H1 (cell line): ENCODE measurements around the gene SCG3. TPM values are rescaled to one million over a fixed set of nuclear protein-coding genes. Genes with fewer than 3 reads are reported as not detected.

Source experiments
- CTCF ChIA-PET: fragments of 300-600 bp; sonication (Branson Sonifier 250); formaldehyde crosslinking; loops from one replicate; lab custom pipeline; 2021; ENCODE audit not compliant: partially characterized antibody; lab: Charles Lee
- POLR2A ChIA-PET: fragments of 300-600 bp; sonication (Branson Sonifier 250); formaldehyde crosslinking; loops from one replicate; lab custom pipeline; 2021; ENCODE audit warnings: inconsistent platforms; ENCODE audit not compliant: partially characterized antibody; lab: Charles Lee
- DNase-seq, 2 experiments: peaks; one replicate each; pipeline versions ENCODE4 v3.0.0 to v3.0.0-alpha.2; 2010 to 2022; ENCODE audit warnings: low spot score in 2 of 2, low read depth in 1 of 2, mixed read lengths in 1 of 2
- FAIRE-seq: peaks from 2 replicates; lab custom pipeline; 2011; peaks lifted over from hg19 to GRCh38; lab: Jason Lieb, UNC
- H2AFZ ChIP-seq: 2 replicates; pipeline ENCODE4 v1.8.1; 2012; ENCODE audit warnings: low read length, inconsistent platforms
- H2AK5ac ChIP-seq: 2 replicates; pipeline ENCODE4 v1.6.1; 2013; ENCODE audit warnings: low read depth, low read length
- H2BK120ac ChIP-seq: replicated peaks from 2 replicates; pipeline ENCODE3; 2013; ENCODE audit warnings: low read depth, low read length, inconsistent platforms
- H2BK12ac ChIP-seq: 2 replicates; pipeline ENCODE4 v1.6.1; 2013; ENCODE audit warnings: low read depth, low read length
- H2BK15ac ChIP-seq: 2 replicates; pipeline ENCODE4 v1.6.1; 2013; ENCODE audit warnings: low read length
- H2BK20ac ChIP-seq: 2 replicates; pipeline ENCODE4 v1.6.1; 2013; ENCODE audit warnings: low read length
- H2BK5ac ChIP-seq: 2 replicates; pipeline ENCODE4 v1.6.1; 2013; ENCODE audit warnings: low read depth, low read length
- H3K14ac ChIP-seq: 2 replicates; pipeline ENCODE4 v1.6.1; 2013; ENCODE audit warnings: inconsistent platforms; ENCODE audit not compliant: insufficient read length
- H3K18ac ChIP-seq: 2 replicates; pipeline ENCODE4 v1.6.1; 2013; ENCODE audit warnings: low read length; ENCODE audit errors: extremely low read depth
- H3K23ac ChIP-seq: 2 replicates; pipeline ENCODE4 v1.6.1; 2013; ENCODE audit warnings: inconsistent platforms; ENCODE audit not compliant: insufficient read length
- H3K23me2 ChIP-seq: 2 replicates; pipeline ENCODE4 v1.6.1; 2013; ENCODE audit warnings: low read depth, low read length
- H3K27ac ChIP-seq: 2 replicates; pipeline ENCODE4 v1.6.1; 2011; ENCODE audit warnings: low read depth, low read length, inconsistent platforms
- H3K27me3 ChIP-seq, 4 experiments: replicated peaks in 1 of 4; 1 replicate in 1 of 4; 2 replicates in 3 of 4; pipeline versions ENCODE4 v1.6.1 to v1.8.1; 2011 to 2013; ENCODE audit warnings: low read length in 3 of 4, mild to moderate bottlenecking in 3 of 4, inconsistent platforms in 2 of 4, mixed read lengths in 2 of 4, moderate library complexity in 1 of 4; ENCODE audit not compliant: control insufficient read depth in 3 of 4, insufficient read depth in 3 of 4; ENCODE audit errors: extremely low read depth in 1 of 4
- H3K36me3 ChIP-seq, 4 experiments: 2 replicates each; pipeline versions ENCODE4 v1.6.1 to v1.8.1; 2011 to 2013; ENCODE audit warnings: mild to moderate bottlenecking in 4 of 4, low read length in 3 of 4, moderate library complexity in 2 of 4, control low read depth in 1 of 4, inconsistent platforms in 1 of 4; ENCODE audit not compliant: insufficient read depth in 4 of 4, control insufficient read depth in 2 of 4
- H3K4ac ChIP-seq: replicated peaks from 2 replicates; pipeline ENCODE3; 2013; ENCODE audit warnings: low read length, low read depth, mixed read lengths, inconsistent platforms; ENCODE audit not compliant: insufficient read length
- H3K4me1 ChIP-seq, 4 experiments: replicated peaks in 1 of 4; 1 replicate in 1 of 4; 2 replicates in 3 of 4; pipeline versions ENCODE4 v1.6.1 to v1.8.1; 2011 to 2013; ENCODE audit warnings: low read length in 3 of 4, inconsistent platforms in 2 of 4, mixed read lengths in 1 of 4; ENCODE audit not compliant: insufficient read depth in 4 of 4, control insufficient read depth in 3 of 4
- H3K4me2 ChIP-seq, 2 experiments: 2 replicates each; pipeline versions ENCODE4 v1.6.1 to v1.8.1; 2011 to 2013; ENCODE audit warnings: low read depth in 2 of 2, low read length in 2 of 2, control low read depth in 1 of 2, inconsistent platforms in 1 of 2, mild to moderate bottlenecking in 1 of 2; ENCODE audit not compliant: insufficient read depth in 1 of 2
- H3K4me3 ChIP-seq, 4 experiments: fragments of 200-600, 300-600 bp in 1 of 4; sonication (generic), shearing (Covaris generic), sonication (Bioruptor Twin) in 1 of 4; 2 replicates each; pipeline versions ENCODE4 v1.5.1 to v1.8.1; 2011 to 2016; ENCODE audit warnings: low read length in 4 of 4, low read depth in 3 of 4, control low read depth in 2 of 4, inconsistent platforms in 2 of 4, mild to moderate bottlenecking in 2 of 4, mixed read lengths in 1 of 4, moderate library complexity in 1 of 4; ENCODE audit not compliant: insufficient read depth in 2 of 4; ENCODE audit errors: extremely low read depth in 1 of 4
- H3K56ac ChIP-seq: replicated peaks from 2 replicates; pipeline ENCODE3; 2013; ENCODE audit warnings: low read depth, mild to moderate bottlenecking, mixed read lengths, low read length, inconsistent platforms; ENCODE audit not compliant: insufficient read length
- H3K79me1 ChIP-seq: 2 replicates; pipeline ENCODE4 v1.6.1; 2013; ENCODE audit warnings: low read depth, low read length, control low read depth
- H3K79me2 ChIP-seq, 2 experiments: 2 replicates each; pipeline versions ENCODE4 v1.6.1 to v1.8.1; 2012 to 2013; ENCODE audit warnings: low read length in 2 of 2, mild to moderate bottlenecking in 2 of 2, inconsistent platforms in 1 of 2; ENCODE audit not compliant: insufficient read depth in 2 of 2, control insufficient read depth in 1 of 2
- H3K9ac ChIP-seq, 4 experiments: replicated peaks in 1 of 4; 1 replicate in 1 of 4; 2 replicates in 3 of 4; pipeline versions ENCODE4 v1.6.1 to v1.8.1; 2011 to 2013; ENCODE audit warnings: low read depth in 3 of 4, low read length in 3 of 4, control low read depth in 2 of 4, mild to moderate bottlenecking in 2 of 4, moderate library complexity in 2 of 4, inconsistent platforms in 1 of 4; ENCODE audit errors: extremely low read depth in 1 of 4
- H3K9me3 ChIP-seq, 2 experiments: 2 replicates each; pipeline versions ENCODE4 v1.6.1 to v1.8.1; 2012 to 2013; ENCODE audit warnings: mild to moderate bottlenecking in 2 of 2, moderate library complexity in 2 of 2, control low read depth in 1 of 2, inconsistent platforms in 1 of 2, low read depth in 1 of 2, low read length in 1 of 2, mixed read lengths in 1 of 2; ENCODE audit not compliant: insufficient read depth in 2 of 2
- H4K20me1 ChIP-seq, 2 experiments: replicated peaks in 1 of 2; 2 replicates each; pipeline versions ENCODE3 to v1.8.1; 2011 to 2013; ENCODE audit warnings: inconsistent platforms in 2 of 2, low read length in 2 of 2, mild to moderate bottlenecking in 1 of 2; ENCODE audit not compliant: insufficient read depth in 2 of 2, control insufficient read depth in 1 of 2
- H4K5ac ChIP-seq: 2 replicates; pipeline ENCODE4 v1.6.1; 2013; ENCODE audit warnings: low read length, low read depth, mixed read lengths, inconsistent platforms; ENCODE audit not compliant: insufficient read length
- H4K8ac ChIP-seq: 2 replicates; pipeline ENCODE4 v1.8.0; 2013; ENCODE audit warnings: mild to moderate bottlenecking, moderate library complexity, low read length, inconsistent platforms; ENCODE audit not compliant: insufficient read depth; ENCODE audit errors: extremely low read depth
- H4K91ac ChIP-seq: replicated peaks from 2 replicates; pipeline ENCODE3; 2013; ENCODE audit warnings: low read length, mixed read lengths, inconsistent platforms; ENCODE audit not compliant: insufficient read length
- FOSL1 ChIP-seq: IDR thresholded peaks from 2 replicates; pipeline ENCODE4 v1.6.1; 2011; ENCODE audit warnings: mild to moderate bottlenecking, low read depth, low read length, moderate library complexity; ENCODE audit not compliant: insufficient read depth
- KDM5A ChIP-seq: fragments of 200-600 bp; IDR thresholded peaks from 2 replicates; pipeline ENCODE4 v1.7.1; 2012; ENCODE audit warnings: mild to moderate bottlenecking, low read length, inconsistent platforms, mixed read lengths
- MAX ChIP-seq: IDR thresholded peaks from 2 replicates; pipeline ENCODE4 v1.6.1; 2012; ENCODE audit warnings: inconsistent platforms
- NRF1 ChIP-seq: IDR thresholded peaks from 2 replicates; pipeline ENCODE4 v1.6.1; 2011; ENCODE audit warnings: mild to moderate bottlenecking, low read depth, low read length, improper control_type of control experiment
- RFX5 ChIP-seq: IDR thresholded peaks from 2 replicates; pipeline ENCODE4 v1.6.1; 2011; ENCODE audit warnings: low read depth, low read length, improper control_type of control experiment, borderline replicate concordance
- RXRA ChIP-seq: IDR thresholded peaks from 2 replicates; pipeline ENCODE4 v1.6.1; 2011; ENCODE audit warnings: low read depth, mild to moderate bottlenecking, low read length, moderate library complexity; ENCODE audit not compliant: insufficient read depth
- SP1 ChIP-seq: IDR thresholded peaks from 2 replicates; pipeline ENCODE4 v1.6.1; 2011; ENCODE audit warnings: low read depth, low read length
- WGBS, 2 experiments: shearing (Covaris generic) in 1 of 2; methylation state at CpG; one replicate each; pipeline versions ENCODE4 v1.1.6 to v1.1.7; 2013 to 2015; ENCODE audit warnings: low lambda C conversion rate in 2 of 2, mixed read lengths in 2 of 2, inconsistent platforms in 1 of 2, low coverage in 1 of 2, missing lambda C conversion rate in 1 of 2; ENCODE audit not compliant: insufficient replicate concordance in 2 of 2, insufficient coverage in 1 of 2, insufficient read length in 1 of 2; ENCODE audit errors: extremely low coverage in 1 of 2, missing lambda C conversion rate in 1 of 2; 5-methylcytosine and 5-hydroxymethylcytosine counted together
- polyA plus RNA-seq, 7 experiments: library from polyadenylated mRNA; depleted of rRNA in 3 of 7; stranded (reverse) in 5 of 7; unstranded in 2 of 7; fragments of >200 nt in 5 of 7; fragments of 200-250 nt in 2 of 7; gene quantifications; 1 replicate in 5 of 7; 2 replicates in 1 of 7; 4 replicates in 1 of 7; pipeline versions ENCODE4 v1.2.1 to v1.2.3, GENCODE V29; 2011 to 2013; ENCODE audit warnings: missing spikeins in 2 of 7, mixed read lengths in 2 of 7
- total RNA-seq: library from RNA; stranded (reverse); fragmentation: NEBNext Ultra II Directional; extraction: Animal tissue kit (Norgen Biotek cat#: 25700); gene quantifications from 2 replicates; pipeline ENCODE4 v1.2.1, GENCODE V29; 2021

SCG3 gene
- total and polyA plus RNA-seq, 2 of the 8 experiments (the other 6 are each of a cell fraction or from before 2014, with no cell fraction given) = 5.2 to 45.9 TPM

GRCh38 chr15:51714911-51715310, 33.6 kb downstream of the SCG3 start:
- no peak overlapping the region for H2BK5ac ChIP-seq
- H3K14ac ChIP-seq = no peak overlapping the region
- no peak overlapping the region for H3K9ac ChIP-seq
- WGBS, 2 experiments = 91% methylated on average over 1 of the region's 1 CpG; no CpG with 5 or more reads in 1 of the 2 experiments
- no peak overlapping the region for H2BK12ac ChIP-seq
- H3K4me2 ChIP-seq = no peak overlapping the region
- DNase-seq (no peak), FAIRE-seq (no peak)
- H4K20me1 ChIP-seq = no peaks in the 10 kb centered on the region
- no peak overlapping the region for H3K18ac ChIP-seq
- no peak overlapping the region for H4K8ac ChIP-seq
- no peak overlapping the region for H2BK15ac ChIP-seq
- H2BK20ac ChIP-seq = no peak overlapping the region
- H3K27me3 ChIP-seq = no peaks in the 10 kb centered on the region
- H4K5ac ChIP-seq = no peak overlapping the region
- ChIA-PET POLR2A (interaction anchor here (1.3 kb wide), 1 partner anchor 14 kb away, joined by 3 read pairs; no protein-coding TSS in a partner anchor), CTCF (interaction anchor here (1.2 kb wide), 1 partner anchor 86 kb away, joined by 3 read pairs; no protein-coding TSS in a partner anchor)
- no peak overlapping the region for H4K91ac ChIP-seq
- H3K56ac ChIP-seq = no peak overlapping the region
- no peak overlapping the region for H3K4me3 ChIP-seq
- no peak overlapping the region for H2AFZ ChIP-seq
- H2AK5ac ChIP-seq = no peak overlapping the region
- no peaks in the 10 kb centered on the region for H3K23me2 ChIP-seq
- no peak overlapping the region for H2BK120ac ChIP-seq
- H3K23ac ChIP-seq = no peak overlapping the region
- H3K9me3 ChIP-seq = no peaks in the 10 kb centered on the region
- no peaks in the 10 kb centered on the region for H3K79me1 ChIP-seq
- H3K79me2 ChIP-seq = no peaks in the 10 kb centered on the region
- TF ChIP-seq NRF1 (no peak), FOSL1 (no peak), MAX (no peak), RFX5 (no peak), KDM5A (no peak), SP1 (no peak), RXRA (no peak)
- H3K36me3 ChIP-seq = peaks cover 0 to 3% (median under 1%) of the 10 kb centered on the region in 4 experiments; a peak in 4 of 8 replicates
- H3K4me1 ChIP-seq = peaks cover 0 to 3% (median 0%) of the 10 kb centered on the region in 4 experiments; a peak in 1 of 7 replicates
- H3K27ac ChIP-seq = no peak overlapping the region
- H3K4ac ChIP-seq = no peak overlapping the region
